Esophagus mucosa (tissue), 1 donor: ENCODE measurements around the gene CASP10. TPM values are rescaled to one million over a fixed set of nuclear protein-coding genes. Genes with fewer than 3 reads are reported as not detected.
"Not testable (repeated sequence)": the region's sequence is repeated elsewhere in the genome, so short reads cannot be mapped to it uniquely, and the experiment has no call there.

ENCODE experiments used
- ATAC-seq: fragments of 200-7000 bp; cut with Tn5 transposase; one replicate; pipeline ENCODE4 v1.9.1; 2020
- total RNA-seq: library from RNA; stranded (reverse); gene quantifications from one replicate; pipeline ENCODE4 v1.2.4, GENCODE V29; 2023
- donor health status: DM: yes; HTN: yes; CAD: no.

CASP10 gene
- total RNA-seq, 1 donor from 2014 or later, result 11.2 TPM

DNA sequence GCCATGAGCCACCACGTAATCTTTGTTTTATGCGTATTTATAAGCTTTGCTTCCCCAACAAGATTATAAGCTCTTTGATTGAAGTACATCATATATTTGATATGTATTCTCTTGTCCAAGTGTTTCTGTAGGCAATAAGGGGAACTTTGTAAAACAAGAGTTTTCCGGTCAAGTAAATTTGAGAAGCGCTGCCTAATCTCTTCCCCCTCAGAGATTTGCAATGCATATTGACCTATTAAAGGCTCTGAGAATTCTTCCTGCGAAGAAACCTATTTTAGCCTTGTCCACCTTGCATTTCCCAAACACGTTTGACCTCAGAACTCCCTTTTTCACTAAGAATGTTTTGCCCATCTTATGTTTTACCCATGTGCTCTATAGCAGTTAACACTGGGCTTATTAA lies 26.9 kb upstream of the CASP10 start:
- ATAC-seq, result no peak

GRCh38 chr2:201156640-201157039 lies 26.3 kb upstream of the CASP10 start:
- ATAC-seq, result no peak

GRCh38 chr2:201157694-201158093 lies 25.2 kb upstream of the CASP10 start:
- peak; percentile 96 for ATAC-seq

DNA sequence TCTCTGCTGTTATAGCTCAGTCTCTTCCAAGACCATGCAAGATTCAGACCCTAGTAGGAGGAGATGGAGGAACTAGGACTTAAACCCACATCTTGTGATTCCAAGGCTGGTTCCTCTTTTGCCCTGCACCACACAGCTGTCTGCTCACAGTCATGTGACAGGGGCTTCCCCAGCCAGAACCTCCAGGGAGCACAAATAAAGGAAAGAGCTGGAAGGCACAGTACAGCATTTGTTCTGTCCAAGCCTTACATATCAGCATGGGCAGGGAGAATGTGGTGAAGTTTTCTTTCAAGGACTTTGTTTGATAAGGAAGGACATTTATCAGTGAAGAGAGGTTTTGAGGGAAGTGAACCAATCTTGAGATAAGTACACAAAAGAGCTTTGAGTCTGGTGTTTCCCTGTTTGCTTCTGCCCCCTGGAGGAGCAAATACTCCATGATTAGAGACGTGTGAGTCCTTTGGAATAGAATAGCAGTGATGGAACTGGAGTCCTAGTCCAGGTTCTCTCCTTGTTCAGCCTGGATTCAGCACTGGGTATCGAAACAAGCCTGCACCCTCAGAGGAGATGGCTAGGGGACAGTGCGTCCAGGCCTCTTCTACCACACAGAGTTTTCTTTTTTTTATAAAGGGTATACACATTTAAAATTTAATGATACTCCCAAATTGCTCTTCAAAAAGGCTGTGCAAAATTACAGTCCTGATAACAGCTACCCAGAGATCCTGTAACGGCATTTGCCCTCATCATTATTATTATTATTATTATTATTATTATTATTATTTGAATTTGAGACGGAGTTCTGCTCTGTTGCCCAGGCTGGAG lies 24.6 kb upstream of the CASP10 start:
- ATAC-seq, result peak; percentile 67

DNA sequence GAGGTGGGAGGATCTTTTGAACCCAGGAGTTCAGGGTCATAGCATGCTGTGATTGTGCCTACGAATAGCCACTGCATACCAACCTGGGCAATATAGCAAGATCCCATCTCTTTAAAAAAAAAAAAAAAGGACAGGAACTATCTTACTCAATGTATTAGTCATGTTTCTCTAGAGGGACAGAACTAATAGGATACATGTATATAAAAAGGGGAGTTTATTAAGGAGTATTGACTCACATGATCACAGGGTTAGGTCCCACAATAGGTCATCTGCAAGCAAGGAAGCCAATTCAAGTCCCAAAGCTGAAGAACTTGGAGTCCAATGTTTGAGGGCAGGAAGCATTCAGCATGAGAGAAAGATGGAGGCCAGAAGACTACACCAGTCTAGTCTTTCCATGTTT lies 18.8 kb upstream of the CASP10 start:
- peak; percentile 28 for ATAC-seq

DNA sequence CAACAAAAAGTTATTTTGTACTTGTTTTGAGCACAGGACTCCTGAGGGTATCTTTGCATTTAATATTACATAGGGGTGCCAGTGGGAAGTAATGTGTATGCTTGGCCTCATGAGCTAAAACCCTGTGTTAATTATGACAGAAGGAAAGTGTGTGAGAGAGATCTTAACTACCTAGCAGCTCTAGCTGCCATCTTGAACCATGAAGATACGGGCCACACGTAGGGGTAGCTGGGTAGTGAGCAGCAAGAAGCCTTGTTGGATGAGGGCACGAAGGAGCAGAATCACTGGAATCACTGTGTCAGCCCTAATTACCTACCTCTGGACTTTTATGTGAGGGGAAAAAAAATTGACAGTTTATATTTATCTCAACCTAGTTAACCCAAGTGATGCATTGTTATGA lies 15.4 kb upstream of the CASP10 start:
- ATAC-seq, result no peak

DNA sequence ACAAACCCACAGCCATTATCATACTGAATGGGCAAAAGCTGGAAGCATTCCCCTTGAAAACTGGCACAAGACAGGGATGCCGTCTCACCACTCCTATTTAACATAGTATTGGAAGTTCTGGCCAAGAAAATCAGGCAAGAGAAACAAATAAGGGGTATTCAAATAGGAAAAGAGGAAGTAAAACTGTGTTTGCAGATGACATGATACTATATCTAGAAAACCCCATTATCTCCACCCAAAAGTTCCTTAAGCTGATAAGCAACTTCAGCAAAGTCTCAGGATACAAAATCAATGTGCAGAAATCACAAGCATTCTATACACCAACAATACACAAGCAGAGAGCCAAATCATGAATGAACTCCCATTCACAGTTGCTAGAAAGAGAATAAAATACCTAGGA lies 14.4 kb upstream of the CASP10 start:
- ATAC-seq, result not testable (repeated sequence)

DNA sequence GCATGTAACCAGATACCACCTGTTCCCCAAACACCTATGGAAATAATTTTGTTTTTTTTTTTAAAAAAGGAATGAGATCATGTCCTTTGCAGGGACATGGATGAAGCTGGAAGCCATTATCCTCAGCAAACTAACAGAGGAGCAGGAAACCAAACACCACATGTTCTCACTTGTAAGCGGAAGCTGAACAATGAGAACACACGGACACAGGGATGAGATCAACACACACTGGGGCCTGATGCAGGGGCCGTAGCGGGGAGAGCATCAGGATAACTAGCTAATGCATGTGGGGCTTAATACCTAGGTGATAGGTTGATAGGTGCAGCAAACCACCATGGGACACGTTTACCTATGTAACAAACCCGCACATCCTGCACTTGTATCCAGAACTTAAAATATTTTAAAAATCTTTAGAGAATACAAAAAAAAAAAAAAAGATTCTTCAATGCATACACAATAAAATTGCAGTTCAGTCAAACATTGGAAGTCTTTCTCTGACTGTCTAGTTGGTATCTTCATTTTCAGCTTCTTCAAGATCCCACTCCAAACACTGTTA lies 11.6 kb upstream of the CASP10 start:
- no peak for ATAC-seq

DNA sequence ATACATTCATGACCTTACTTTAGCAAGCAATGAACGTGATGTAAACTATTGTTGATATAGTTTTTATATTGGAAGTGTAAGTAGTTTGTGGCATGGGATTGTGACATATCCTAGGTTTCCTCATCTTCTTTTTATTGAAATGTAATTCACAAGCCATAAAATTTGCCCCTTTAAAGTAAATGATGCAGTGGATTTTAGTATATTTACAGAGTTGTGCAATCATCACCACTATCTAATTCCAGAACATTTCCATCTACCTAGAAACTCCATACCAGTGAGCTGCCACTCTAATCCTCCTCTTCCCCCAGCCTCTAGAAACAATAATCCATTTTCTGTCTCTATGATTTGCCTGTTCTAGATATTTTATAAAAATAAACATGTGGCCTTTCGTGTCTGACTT lies 10.7 kb upstream of the CASP10 start:
- no peak for ATAC-seq

DNA sequence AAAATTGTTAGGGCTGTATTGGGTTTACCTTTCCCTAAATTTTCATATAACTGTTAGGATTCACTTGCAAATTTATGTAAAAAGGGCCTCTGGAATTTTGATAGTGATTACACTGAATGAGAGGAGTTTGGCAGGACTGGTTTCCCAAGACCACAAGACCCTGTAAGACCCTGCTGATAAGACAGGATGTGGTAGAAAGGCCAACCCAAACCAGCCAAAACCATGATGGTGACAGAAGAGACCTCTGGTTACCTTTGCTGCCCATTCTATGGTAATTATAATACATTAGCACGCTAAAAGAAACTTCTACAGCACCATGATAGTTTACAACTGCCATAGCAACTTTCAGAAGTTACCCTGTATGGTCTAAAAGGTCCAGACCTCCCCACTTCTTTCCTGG lies 8.3 kb upstream of the CASP10 start:
- no peak for ATAC-seq

GRCh38 chr2:201176081-201176481 lies 6.9 kb upstream of the CASP10 start:
- no peak for ATAC-seq

GRCh38 chr2:201180010-201180409 lies 2.9 kb upstream of the CASP10 start:
- ATAC-seq, result no peak

DNA sequence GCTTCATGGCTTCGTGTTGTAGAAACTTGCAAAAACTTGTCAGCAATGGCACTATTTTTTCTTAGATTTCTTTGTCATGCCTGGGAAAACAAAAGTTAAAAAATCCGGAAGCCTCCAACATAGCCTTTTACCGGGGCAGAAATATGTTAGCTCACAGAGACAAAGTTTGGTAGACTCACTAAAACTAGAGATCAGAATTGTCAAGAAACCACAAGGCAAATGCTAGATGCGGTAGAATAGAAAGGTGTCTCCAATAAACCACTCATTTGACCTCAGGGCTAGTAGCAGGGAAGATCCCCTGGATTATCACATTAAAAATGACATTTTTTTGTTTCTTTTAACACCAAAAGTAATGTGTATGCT lies 405 bp downstream of the CASP10 start:
- ATAC-seq, result no peak

DNA sequence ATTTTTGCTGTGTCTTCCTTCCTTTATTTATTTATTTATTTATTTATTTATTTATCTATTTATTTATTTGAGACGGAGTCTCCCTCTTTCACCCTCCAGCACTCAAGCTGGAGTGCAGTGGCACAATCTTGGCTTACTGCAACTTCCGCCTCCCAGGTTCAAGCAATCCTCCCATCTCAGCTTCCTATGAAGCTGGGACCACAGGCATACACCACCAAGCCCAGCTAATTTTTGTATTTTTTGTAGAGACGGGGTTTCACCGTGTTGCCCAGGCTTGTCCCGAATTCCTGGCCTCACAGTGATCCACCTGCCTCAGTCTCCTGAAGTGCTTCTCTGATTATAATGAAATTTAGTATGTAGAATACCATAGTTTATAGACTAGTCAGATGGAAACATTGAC lies 894 bp downstream of the CASP10 start:
- ATAC-seq, result not testable (repeated sequence)

DNA sequence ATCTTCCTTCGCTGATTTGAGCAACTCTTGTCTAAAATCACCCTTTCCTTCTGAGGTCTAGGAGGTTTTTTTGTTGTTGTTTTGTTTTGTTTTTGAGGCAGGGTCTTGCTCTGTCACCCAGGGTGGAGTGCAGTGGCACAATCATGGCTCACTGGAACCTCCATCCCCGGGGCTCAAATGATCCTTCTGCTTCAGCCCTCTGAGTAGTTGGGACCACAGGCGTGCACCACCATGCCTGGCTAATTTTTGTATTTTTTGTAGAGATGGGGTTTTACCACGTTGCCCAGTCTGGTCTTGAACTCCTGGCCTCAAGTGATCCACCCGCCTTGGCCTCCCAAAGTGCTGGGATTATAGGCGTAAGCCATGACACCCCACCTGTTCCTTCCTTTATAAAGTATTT lies 1.3 kb downstream of the CASP10 start:
- ATAC-seq, result not testable (repeated sequence)

DNA sequence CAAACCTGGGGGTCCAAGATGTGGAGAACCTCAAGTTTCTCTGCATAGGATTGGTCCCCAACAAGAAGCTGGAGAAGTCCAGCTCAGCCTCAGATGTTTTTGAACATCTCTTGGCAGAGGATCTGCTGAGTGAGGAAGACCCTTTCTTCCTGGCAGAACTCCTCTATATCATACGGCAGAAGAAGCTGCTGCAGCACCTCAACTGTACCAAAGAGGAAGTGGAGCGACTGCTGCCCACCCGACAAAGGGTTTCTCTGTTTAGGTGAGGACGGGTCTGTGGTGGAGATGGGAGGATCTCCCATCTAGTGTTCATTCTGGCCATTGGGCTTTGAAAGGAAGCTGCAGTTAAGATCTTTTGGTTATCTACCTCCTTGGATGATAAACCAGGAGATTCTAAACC lies 2.9 kb downstream of the CASP10 start:
- no peak for ATAC-seq

- ATAC-seq, result no peak
Observed at GRCh38 chr2:201186982-201187381, 4.0 kb downstream of the CASP10 start.

DNA sequence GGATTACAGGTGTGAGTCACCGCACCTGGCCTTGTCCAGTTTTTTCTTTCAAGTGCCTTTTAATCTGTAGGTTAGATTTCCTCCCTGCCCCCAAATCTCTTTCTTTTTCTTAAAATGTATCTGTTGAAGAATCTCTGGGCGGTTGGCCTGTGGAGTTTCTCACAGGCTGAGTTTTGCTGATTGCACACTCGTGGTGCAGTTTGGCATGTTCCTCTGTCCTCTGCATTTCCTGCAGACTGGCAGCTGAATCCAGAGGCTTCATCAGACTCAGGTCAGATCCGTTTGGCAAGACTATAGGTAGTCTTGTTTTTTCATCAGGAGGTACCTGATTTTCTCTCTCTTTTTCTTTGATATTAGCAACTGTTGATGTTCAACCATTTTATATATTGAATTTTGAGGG lies 5.5 kb downstream of the CASP10 start:
- no peak for ATAC-seq

DNA sequence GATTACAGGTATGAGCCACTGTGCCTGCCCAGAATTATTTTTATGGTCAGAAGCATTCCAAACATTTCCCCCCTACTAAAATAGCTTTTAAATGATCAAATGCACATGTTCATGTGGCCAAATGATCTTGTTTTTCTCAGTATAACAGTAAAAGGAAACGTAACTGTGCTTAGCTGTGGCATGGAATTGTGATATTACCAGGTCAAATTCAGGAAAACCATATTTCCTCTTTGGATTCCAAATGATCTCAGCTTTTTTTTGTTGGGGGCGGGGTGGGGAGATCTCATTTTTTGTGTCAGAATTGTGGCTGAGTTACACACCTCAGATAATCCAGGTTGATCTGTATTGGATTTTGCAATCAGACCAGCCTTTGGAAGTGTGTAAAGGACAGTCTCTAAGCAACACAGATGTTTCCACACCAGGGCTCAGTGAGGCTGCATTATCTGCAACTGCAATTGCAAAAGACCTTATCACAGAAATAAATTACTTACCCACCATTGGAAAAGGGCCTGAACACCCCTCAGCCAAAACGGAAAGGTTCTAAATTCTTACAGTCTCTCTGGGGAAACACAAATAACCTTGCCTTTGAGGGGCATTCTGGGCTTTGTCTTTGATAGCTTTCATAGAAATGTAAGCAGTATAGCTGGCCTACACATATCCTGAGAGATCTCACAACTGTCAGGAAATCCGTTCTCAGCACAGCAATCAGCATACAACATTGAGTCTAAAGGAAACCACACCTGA lies 8.4 kb downstream of the CASP10 start:
- ATAC-seq, result peak; percentile 63

DNA sequence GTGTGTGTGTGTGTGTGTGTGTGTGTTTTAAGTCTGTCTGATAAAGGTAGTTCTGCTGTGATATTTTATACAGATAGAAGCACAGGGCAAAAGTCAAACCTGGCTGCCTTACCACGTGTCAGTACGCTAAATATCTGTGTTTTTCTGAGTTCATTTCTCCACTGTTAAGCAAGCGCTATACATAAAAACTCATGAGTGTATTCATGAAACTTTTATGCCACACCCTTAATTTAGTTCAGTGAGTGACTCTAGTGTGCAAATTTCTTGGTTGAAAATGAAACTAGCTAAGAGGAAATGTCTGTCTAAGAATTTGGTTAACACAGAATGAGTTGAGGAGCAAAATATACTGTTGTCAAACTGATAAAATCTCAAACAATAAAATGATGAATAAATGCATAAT lies 11.2 kb downstream of the CASP10 start:
- peak; percentile 50 for ATAC-seq

DNA sequence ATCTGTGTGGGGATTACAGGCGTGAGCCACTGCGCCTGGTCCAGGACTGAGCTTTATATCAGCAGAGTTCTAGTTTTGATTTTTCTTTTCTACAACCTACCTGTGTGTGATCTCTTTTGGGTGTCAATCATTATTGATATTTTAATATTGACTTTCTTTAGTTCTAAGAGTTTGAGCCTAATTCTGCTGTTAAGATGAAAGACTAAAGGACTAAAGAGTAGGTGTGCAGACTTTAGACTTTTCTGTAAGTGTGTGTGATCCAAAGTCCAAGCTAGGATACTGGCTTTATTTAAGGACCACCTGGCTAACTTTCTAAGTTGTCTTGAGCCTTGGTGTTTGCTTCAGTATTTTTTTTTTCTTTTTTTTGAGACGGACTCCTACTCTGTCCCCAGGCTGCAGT lies 12.4 kb downstream of the CASP10 start:
- ATAC-seq, result no peak

- ATAC-seq, result no peak
Observed at GRCh38 chr2:201196003-201196402, 13.1 kb downstream of the CASP10 start.

- ATAC-seq, result no peak
Observed at GRCh38 chr2:201196803-201197202, 13.9 kb downstream of the CASP10 start.

DNA sequence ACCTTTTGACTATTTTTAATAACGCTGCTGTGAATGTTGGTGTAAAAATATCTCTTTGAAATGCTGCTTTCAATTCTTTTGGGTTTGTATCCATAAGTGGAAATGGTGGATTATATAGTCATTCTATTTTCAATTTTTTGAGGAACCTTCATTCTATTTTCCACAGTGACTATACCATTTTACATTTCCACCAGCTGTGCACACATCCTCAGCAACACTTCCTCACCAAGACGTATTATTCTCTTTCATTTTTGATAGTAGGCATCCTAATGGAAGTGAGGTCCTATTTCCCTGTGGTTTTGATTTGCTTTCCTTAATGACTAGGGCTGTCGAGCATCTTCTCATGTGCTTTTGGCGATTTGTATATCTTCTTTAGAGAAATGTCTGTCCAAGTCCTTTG lies 14.8 kb downstream of the CASP10 start:
- no peak for ATAC-seq
